Subcutaneous abdominal adipose tissue (tissue), 5 donors: Measurements from ENCODE around the gene EIF4E1B.

Source experiments
- H3K27ac ChIP-seq: one replicate; pipeline ENCODE4 v1.7.0; 2013; ENCODE audit warnings: low read depth, mild to moderate bottlenecking, inconsistent platforms, low read length, moderate library complexity
- H3K27me3 ChIP-seq, 5 donors: one replicate each; pipeline ENCODE4 v1.7.0; 2013; ENCODE audit warnings: low read length in 5 of 5, inconsistent platforms in 1 of 5; ENCODE audit not compliant: control insufficient read depth in 5 of 5, insufficient read depth in 4 of 5
- H3K36me3 ChIP-seq, 5 donors: one replicate each; pipeline ENCODE4 v1.7.0; 2013; ENCODE audit warnings: low read length in 5 of 5; ENCODE audit not compliant: control insufficient read depth in 5 of 5, insufficient read depth in 5 of 5
- H3K4me1 ChIP-seq, 5 donors: one replicate each; pipeline ENCODE4 v1.7.0; 2013; ENCODE audit warnings: low read length in 5 of 5, mild to moderate bottlenecking in 3 of 5, moderate library complexity in 1 of 5; ENCODE audit not compliant: control insufficient read depth in 5 of 5, insufficient read depth in 5 of 5
- H3K4me3 ChIP-seq, 5 donors: one replicate each; pipeline ENCODE4 v1.7.0; 2013; ENCODE audit warnings: low read length in 5 of 5, low read depth in 1 of 5
- H3K9ac ChIP-seq, 5 donors: one replicate each; pipeline ENCODE4 v1.7.0; 2013; ENCODE audit warnings: low read length in 5 of 5, mild to moderate bottlenecking in 4 of 5, moderate library complexity in 3 of 5
- H3K9me3 ChIP-seq, 5 donors: one replicate each; pipeline ENCODE4 v1.7.0; 2013; ENCODE audit warnings: low read length in 5 of 5; ENCODE audit not compliant: control insufficient read depth in 5 of 5
- donor health status: healthy.
- donor health status: healthy.
- donor health status: healthy.
- donor health status: healthy.
- donor health status: healthy.

Gene EIF4E1B

DNA sequence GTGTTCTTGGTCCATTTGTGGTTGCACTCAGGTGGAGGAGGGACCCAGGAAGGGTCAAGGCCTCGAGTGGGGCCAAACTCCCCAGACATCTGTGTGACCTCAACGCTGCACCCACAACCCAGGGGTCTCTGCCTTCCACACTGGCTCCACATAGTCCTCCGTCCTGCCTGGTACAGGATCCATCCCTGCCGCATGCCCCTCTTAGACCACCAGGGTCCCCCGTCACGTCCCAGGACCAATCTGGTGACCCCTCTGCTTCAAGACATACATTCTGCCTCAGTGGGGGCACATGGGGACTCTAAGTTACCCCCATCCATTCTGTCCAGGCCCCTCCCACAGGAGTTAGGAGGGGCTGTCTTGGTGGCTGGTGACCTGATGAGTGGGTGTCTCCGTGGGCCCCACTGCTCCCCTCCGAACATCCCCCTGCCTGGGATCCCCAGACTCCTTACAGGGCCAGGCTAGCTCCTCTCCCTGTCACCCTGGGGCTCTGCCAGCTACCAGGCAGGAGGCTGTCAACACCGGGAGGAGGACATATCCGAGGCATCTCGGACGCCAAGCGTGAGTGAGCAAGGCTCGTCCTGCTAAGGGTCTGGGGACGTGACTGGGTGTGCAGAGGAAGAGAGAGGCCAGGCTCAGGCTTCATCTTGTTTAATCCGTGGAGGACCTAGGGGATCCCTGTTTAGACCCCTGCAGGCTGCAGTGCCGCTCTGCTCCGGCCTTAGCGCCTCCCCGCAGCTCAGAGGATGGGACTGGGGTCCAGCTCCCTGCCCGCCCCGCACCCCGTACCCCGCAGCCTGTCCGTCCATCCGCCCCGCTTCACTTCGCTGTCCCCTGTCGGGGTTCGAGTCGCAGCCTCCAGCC lies 49.1 kb downstream of the EIF4E1B start:
- H3K4me3 ChIP-seq, result no peak overlapping the region
- H3K9ac ChIP-seq, result no peak overlapping the region
- H3K27me3 ChIP-seq, result peaks cover 15 to 30% (median 25%) of the 10 kb centered on the region in 5 donors
- no peaks in the 10 kb centered on the region for H3K36me3 ChIP-seq
- no peaks in the 10 kb centered on the region for H3K9me3 ChIP-seq
- H3K27ac ChIP-seq, result no peak overlapping the region
- peaks cover 0 to 39% (median 24%) of the 10 kb centered on the region in 5 donors for H3K4me1 ChIP-seq

DNA sequence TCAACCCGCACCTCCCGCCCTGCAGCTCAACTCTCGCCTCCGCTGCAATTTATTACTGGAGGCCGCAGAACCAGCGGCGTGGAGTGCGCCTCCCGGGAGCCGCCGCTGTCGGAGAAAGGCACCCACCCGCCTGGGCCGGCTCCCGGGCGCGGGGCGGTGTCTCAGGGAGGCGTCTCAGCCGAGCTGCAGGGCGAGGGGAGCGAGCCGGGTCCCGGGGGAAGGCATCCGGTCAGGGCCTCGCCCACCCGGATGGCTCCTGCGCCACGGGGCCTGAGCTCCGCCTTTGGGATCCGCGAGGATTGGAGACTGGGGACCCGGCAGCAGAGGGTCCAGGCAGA lies 49.7 kb downstream of the EIF4E1B start:
- no peak overlapping the region for H3K9ac ChIP-seq
- peaks cover 0 to 39% (median 24%) of the 10 kb centered on the region in 5 donors for H3K4me1 ChIP-seq
- peaks cover 0 to 2% (median 0%) of the 10 kb centered on the region in 5 donors for H3K9me3 ChIP-seq
- no peak overlapping the region for H3K27ac ChIP-seq
- H3K27me3 ChIP-seq, result peaks cover 15 to 30% (median 25%) of the 10 kb centered on the region in 5 donors
- H3K4me3 ChIP-seq, result no peak overlapping the region
- H3K36me3 ChIP-seq, result no peaks in the 10 kb centered on the region

DNA sequence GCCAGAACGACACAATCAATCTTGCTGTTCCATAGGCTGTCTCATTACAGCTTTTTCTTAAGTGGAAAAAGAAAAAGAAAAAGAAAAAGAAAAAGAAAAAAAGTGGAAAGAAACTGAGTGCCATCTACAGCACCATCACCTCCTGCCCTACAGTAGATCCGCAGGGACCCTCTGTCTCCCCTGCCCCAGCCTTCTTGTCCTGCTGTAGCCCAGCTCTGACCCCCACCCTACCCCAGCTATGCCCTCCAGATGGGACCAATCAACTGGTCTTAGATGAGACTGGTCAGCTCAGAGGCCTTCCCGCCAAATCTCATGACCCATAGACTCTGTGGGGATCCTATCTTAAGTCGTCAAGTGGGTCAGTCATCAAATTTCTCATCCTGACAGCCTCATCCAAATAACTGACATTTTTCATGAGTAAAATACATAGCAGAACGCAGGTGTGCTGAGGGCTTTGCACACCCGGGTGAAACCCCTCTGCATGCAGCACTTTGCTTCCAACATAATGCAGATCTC lies 51.6 kb downstream of the EIF4E1B start:
- Histone ChIP-seq H3K9me3 (peaks cover 0 to 3% (median 0%) of the 10 kb centered on the region in 5 donors), H3K4me3 (no peak overlapping the region), H3K36me3 (no peaks in the 10 kb centered on the region), H3K4me1 (peaks cover 0 to 24% (median 10%) of the 10 kb centered on the region in 5 donors), H3K9ac (no peak overlapping the region), H3K27me3 (peaks cover 15 to 30% (median 25%) of the 10 kb centered on the region in 5 donors), H3K27ac (no peak overlapping the region)

- Histone ChIP-seq H3K9ac (no peak overlapping the region), H3K36me3 (no peaks in the 10 kb centered on the region), H3K4me3 (no peak overlapping the region), H3K9me3 (peaks cover 0 to 3% (median 0%) of the 10 kb centered on the region in 5 donors), H3K4me1 (peaks cover 0 to 4% (median 0%) of the 10 kb centered on the region in 5 donors), H3K27ac (no peak overlapping the region), H3K27me3 (peaks cover 3 to 20% (median 17%) of the 10 kb centered on the region in 5 donors)
Observed at GRCh38 chr5:176685010-176685409, 54.5 kb downstream of the EIF4E1B start.

DNA sequence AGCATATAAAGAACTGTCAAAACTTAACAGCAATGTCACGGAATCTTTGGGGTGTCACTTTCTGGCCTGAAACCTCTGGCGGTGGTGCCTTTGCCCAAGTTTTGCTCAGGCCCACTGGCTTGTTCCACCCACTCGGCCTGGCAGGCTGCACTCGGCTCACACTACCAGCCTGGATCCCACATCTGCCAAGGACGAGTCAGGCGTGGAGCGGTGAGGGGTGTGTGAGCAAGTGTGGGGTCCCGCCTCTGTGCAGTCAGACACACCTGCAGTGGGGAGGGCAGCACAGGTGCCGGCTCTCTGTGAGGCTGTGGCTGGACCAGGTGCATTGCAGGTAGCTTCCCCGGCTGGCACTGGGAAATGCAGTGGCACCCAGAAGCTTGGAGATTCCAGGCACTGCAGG lies 56.8 kb downstream of the EIF4E1B start:
- Histone ChIP-seq H3K4me1 (no peaks in the 10 kb centered on the region), H3K9me3 (peaks cover 0 to 6% (median 4%) of the 10 kb centered on the region in 5 donors), H3K27me3 (peaks cover 13 to 27% (median 20%) of the 10 kb centered on the region in 5 donors), H3K4me3 (no peak overlapping the region), H3K36me3 (no peaks in the 10 kb centered on the region), H3K27ac (no peak overlapping the region), H3K9ac (no peak overlapping the region)

- Histone ChIP-seq H3K27me3 (peaks cover 8 to 34% (median 19%) of the 10 kb centered on the region in 5 donors), H3K9ac (no peak overlapping the region), H3K4me1 (no peaks in the 10 kb centered on the region), H3K4me3 (no peak overlapping the region), H3K9me3 (peaks cover 0 to 6% (median 4%) of the 10 kb centered on the region in 5 donors), H3K27ac (no peak overlapping the region), H3K36me3 (no peaks in the 10 kb centered on the region)
Observed at GRCh38 chr5:176687881-176688280, 57.4 kb downstream of the EIF4E1B start.

- Histone ChIP-seq H3K36me3 (no peaks in the 10 kb centered on the region), H3K4me3 (no peak overlapping the region), H3K27me3 (peaks cover 26 to 50% (median 36%) of the 10 kb centered on the region in 5 donors), H3K9ac (no peak overlapping the region), H3K9me3 (peaks cover 0 to 4% (median 4%) of the 10 kb centered on the region in 5 donors), H3K4me1 (peaks cover 0 to 3% (median 0%) of the 10 kb centered on the region in 5 donors), H3K27ac (no peak overlapping the region)
Observed at GRCh38 chr5:176690911-176691310, 60.4 kb downstream of the EIF4E1B start.

DNA sequence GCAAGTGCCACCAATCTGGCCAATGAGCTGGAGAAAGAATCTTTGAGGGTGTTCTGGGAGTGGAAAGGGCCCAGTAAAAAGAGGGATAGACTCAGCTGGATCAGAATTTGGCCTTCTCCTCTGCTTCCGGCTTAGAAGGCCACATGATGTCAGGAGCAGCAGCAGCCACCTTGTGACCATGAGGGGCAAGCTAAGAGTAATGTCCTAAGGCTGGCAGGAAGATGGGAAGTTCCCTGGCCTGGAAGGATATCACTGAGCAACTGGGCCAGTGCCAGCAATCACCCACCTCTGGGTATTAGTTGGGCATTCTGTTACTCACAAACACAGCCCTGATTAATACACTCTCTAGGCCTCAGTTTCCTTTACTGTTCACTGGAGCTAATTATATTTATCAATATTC lies 61.0 kb downstream of the EIF4E1B start:
- Histone ChIP-seq H3K4me3 (no peak overlapping the region), H3K27ac (no peak overlapping the region), H3K4me1 (peaks cover 0 to 3% (median 0%) of the 10 kb centered on the region in 5 donors), H3K9ac (no peak overlapping the region), H3K36me3 (no peaks in the 10 kb centered on the region), H3K9me3 (peaks cover 0 to 4% (median 4%) of the 10 kb centered on the region in 5 donors), H3K27me3 (peaks cover 30 to 56% (median 41%) of the 10 kb centered on the region in 5 donors)

- peaks cover 0 to 4% (median 4%) of the 10 kb centered on the region in 5 donors for H3K9me3 ChIP-seq
- no peak overlapping the region for H3K9ac ChIP-seq
- no peak overlapping the region for H3K27ac ChIP-seq
- H3K4me3 ChIP-seq, result no peak overlapping the region
- H3K4me1 ChIP-seq, result peaks cover 0 to 3% (median 0%) of the 10 kb centered on the region in 5 donors
- H3K27me3 ChIP-seq, result peaks cover 36 to 64% (median 49%) of the 10 kb centered on the region in 5 donors
- H3K36me3 ChIP-seq, result no peaks in the 10 kb centered on the region
Observed at GRCh38 chr5:176692326-176692725, 61.9 kb downstream of the EIF4E1B start.

GRCh38 chr5:176692839-176693476 lies 62.5 kb downstream of the EIF4E1B start:
- Histone ChIP-seq H3K4me1 (peaks cover 0 to 3% (median 0%) of the 10 kb centered on the region in 5 donors), H3K36me3 (no peaks in the 10 kb centered on the region), H3K9ac (no peak overlapping the region), H3K4me3 (no peak overlapping the region), H3K27me3 (peaks cover 39 to 71% (median 56%) of the 10 kb centered on the region in 5 donors), H3K27ac (no peak overlapping the region), H3K9me3 (peaks cover 0 to 4% (median 4%) of the 10 kb centered on the region in 5 donors)
